Measurements from ENCODE around the gene STXBP6.

STXBP6 gene

DNA sequence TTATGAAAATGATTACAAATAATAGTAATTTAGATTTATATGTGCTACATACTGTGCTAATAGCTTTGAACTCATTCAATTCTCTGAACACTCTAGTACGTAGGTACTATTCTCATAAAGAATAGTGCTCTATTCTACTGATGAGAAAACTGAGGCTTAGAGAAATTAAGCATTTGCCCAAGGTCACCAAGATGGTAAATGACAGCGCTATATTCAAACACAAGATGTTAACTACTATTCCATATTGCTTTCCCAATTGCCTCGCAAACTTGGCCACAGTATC lies 233.1 kb downstream of the STXBP6 start:
- no peaks in the 10 kb centered on the region for H3K36me3 ChIP-seq (ENCODE audit: low read length)
- no peak overlapping the region for H3K4me2 ChIP-seq (ENCODE audit: low read depth, low read length, poor library complexity, severe bottlenecking)
- no peaks in the 10 kb centered on the region for H3K27me3 ChIP-seq (ENCODE audit: low read length)
- no peaks in the 10 kb centered on the region for H3K9me2 ChIP-seq (replicated peaks; ENCODE audit: insufficient read depth, low read length)
- H3K9ac ChIP-seq (ENCODE audit: low read length): no peak overlapping the region
- no peak overlapping the region for H2AFZ ChIP-seq (ENCODE audit: low read depth, low read length, severe bottlenecking)
- no peaks in the 10 kb centered on the region for H3F3A ChIP-seq (ENCODE audit: insufficient read depth)
- no peaks in the 10 kb centered on the region for H3K79me2 ChIP-seq (ENCODE audit: insufficient read depth, low read length)
- no peak overlapping the region for H3K4me3 ChIP-seq (ENCODE audit: insufficient read depth, low read length, poor library complexity, severe bottlenecking)
- H3K9me3 ChIP-seq (ENCODE audit: insufficient read depth, low read length): no peaks in the 10 kb centered on the region
- no peaks in the 10 kb centered on the region for H4K20me1 ChIP-seq (ENCODE audit: low read depth, low read length)
- TF ChIP-seq, protein P1, sequence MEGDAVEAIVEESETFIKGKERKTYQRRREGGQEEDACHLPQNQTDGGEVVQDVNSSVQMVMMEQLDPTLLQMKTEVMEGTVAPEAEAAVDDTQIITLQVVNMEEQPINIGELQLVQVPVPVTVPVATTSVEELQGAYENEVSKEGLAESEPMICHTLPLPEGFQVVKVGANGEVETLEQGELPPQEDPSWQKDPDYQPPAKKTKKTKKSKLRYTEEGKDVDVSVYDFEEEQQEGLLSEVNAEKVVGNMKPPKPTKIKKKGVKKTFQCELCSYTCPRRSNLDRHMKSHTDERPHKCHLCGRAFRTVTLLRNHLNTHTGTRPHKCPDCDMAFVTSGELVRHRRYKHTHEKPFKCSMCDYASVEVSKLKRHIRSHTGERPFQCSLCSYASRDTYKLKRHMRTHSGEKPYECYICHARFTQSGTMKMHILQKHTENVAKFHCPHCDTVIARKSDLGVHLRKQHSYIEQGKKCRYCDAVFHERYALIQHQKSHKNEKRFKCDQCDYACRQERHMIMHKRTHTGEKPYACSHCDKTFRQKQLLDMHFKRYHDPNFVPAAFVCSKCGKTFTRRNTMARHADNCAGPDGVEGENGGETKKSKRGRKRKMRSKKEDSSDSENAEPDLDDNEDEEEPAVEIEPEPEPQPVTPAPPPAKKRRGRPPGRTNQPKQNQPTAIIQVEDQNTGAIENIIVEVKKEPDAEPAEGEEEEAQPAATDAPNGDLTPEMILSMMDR (IDR thresholded peaks at IDR 0.05; ENCODE audit: insufficient read depth, low read length, poor library complexity, severe bottlenecking): no peak
- TF ChIP-seq EZH2phosphoT487 (conservative IDR thresholded peaks at IDR 0.05; ENCODE audit: low read length): no peak
- H3K27ac ChIP-seq (ENCODE audit: low read depth, low read length): no peak overlapping the region

- no peak for TF ChIP-seq EZH2phosphoT487 (conservative IDR thresholded peaks at IDR 0.05; ENCODE audit: low read length)
- TF ChIP-seq, protein P1 (IDR thresholded peaks at IDR 0.05; ENCODE audit: insufficient read depth, low read length, poor library complexity, severe bottlenecking): no peak
- H3K9me3 ChIP-seq (ENCODE audit: insufficient read depth, low read length): no peaks in the 10 kb centered on the region
- H3K36me3 ChIP-seq (ENCODE audit: low read length): no peaks in the 10 kb centered on the region
- H2AFZ ChIP-seq (ENCODE audit: low read depth, low read length, severe bottlenecking): no peak overlapping the region
- no peak overlapping the region for H3K9ac ChIP-seq (ENCODE audit: low read length)
- no peaks in the 10 kb centered on the region for H4K20me1 ChIP-seq (ENCODE audit: low read depth, low read length)
- no peaks in the 10 kb centered on the region for H3K27me3 ChIP-seq (ENCODE audit: low read length)
- no peak overlapping the region for H3K4me2 ChIP-seq (ENCODE audit: low read depth, low read length, poor library complexity, severe bottlenecking)
- H3F3A ChIP-seq (ENCODE audit: insufficient read depth): no peaks in the 10 kb centered on the region
- H3K27ac ChIP-seq (ENCODE audit: low read depth, low read length): no peak overlapping the region
- H3K4me3 ChIP-seq (ENCODE audit: insufficient read depth, low read length, poor library complexity, severe bottlenecking): no peak overlapping the region
- no peaks in the 10 kb centered on the region for H3K9me2 ChIP-seq (replicated peaks; ENCODE audit: insufficient read depth, low read length)
- no peaks in the 10 kb centered on the region for H3K79me2 ChIP-seq (ENCODE audit: insufficient read depth, low read length)
Measured at GRCh38 chr14:24816011-24816928, 233.7 kb downstream of the STXBP6 start.

GRCh38 chr14:24815543-24815942 lies 234.4 kb downstream of the STXBP6 start:
- no peak overlapping the region for H3K4me3 ChIP-seq (ENCODE audit: insufficient read depth, low read length, poor library complexity, severe bottlenecking)
- no peak overlapping the region for H3K4me2 ChIP-seq (ENCODE audit: low read depth, low read length, poor library complexity, severe bottlenecking)
- no peaks in the 10 kb centered on the region for H4K20me1 ChIP-seq (ENCODE audit: low read depth, low read length)
- H3K79me2 ChIP-seq (ENCODE audit: insufficient read depth, low read length): no peaks in the 10 kb centered on the region
- H3K27ac ChIP-seq (ENCODE audit: low read depth, low read length): no peak overlapping the region
- no peaks in the 10 kb centered on the region for H3K9me2 ChIP-seq (replicated peaks; ENCODE audit: insufficient read depth, low read length)
- H3K9ac ChIP-seq (ENCODE audit: low read length): no peak overlapping the region
- no peaks in the 10 kb centered on the region for H3K9me3 ChIP-seq (ENCODE audit: insufficient read depth, low read length)
- no peak for TF ChIP-seq EZH2phosphoT487 (conservative IDR thresholded peaks at IDR 0.05; ENCODE audit: low read length)
- TF ChIP-seq, protein P1 (IDR thresholded peaks at IDR 0.05; ENCODE audit: insufficient read depth, low read length, poor library complexity, severe bottlenecking): no peak
- H2AFZ ChIP-seq (ENCODE audit: low read depth, low read length, severe bottlenecking): no peak overlapping the region
- no peaks in the 10 kb centered on the region for H3F3A ChIP-seq (ENCODE audit: insufficient read depth)
- H3K36me3 ChIP-seq (ENCODE audit: low read length): no peaks in the 10 kb centered on the region
- no peaks in the 10 kb centered on the region for H3K27me3 ChIP-seq (ENCODE audit: low read length)

Data from SU-DHL-6 (cell line).